ENCODE results near the gene VAT1L.

VAT1L gene

GRCh38 chr16:77782694-77783093 lies 5.7 kb upstream of the VAT1L start:
- DNase-seq (ENCODE audit: low spot score), result peak; percentile 28

- no peak for DNase-seq (ENCODE audit: low spot score)
These were observed 3.7 kb upstream of the VAT1L start for GRCh38 chr16:77784441-77785372.

GRCh38 chr16:77785373-77785764 lies 3.0 kb upstream of the VAT1L start:
- DNase-seq (ENCODE audit: low spot score), result no peak

GRCh38 chr16:77786186-77786847 lies 2.0 kb upstream of the VAT1L start:
- DNase-seq (ENCODE audit: low spot score), result no peak

GRCh38 chr16:77787452-77787851 lies 912 bp upstream of the VAT1L start:
- no peak for DNase-seq (ENCODE audit: low spot score)

- no peak for DNase-seq (ENCODE audit: low spot score)
These were observed 983 bp downstream of the VAT1L start for GRCh38 chr16:77789085-77790008.

- DNase-seq (ENCODE audit: low spot score), result no peak
These were observed 1.6 kb downstream of the VAT1L start for GRCh38 chr16:77790009-77790372.

GRCh38 chr16:77790912-77791311 lies 2.5 kb downstream of the VAT1L start:
- no peak for DNase-seq (ENCODE audit: low spot score)

- no peak for DNase-seq (ENCODE audit: low spot score)
These were observed 5.1 kb downstream of the VAT1L start for GRCh38 chr16:77793417-77793816.

GRCh38 chr16:77794586-77794985 lies 6.2 kb downstream of the VAT1L start:
- DNase-seq (ENCODE audit: low spot score), result peak; percentile 60

- no peak for DNase-seq (ENCODE audit: low spot score)
These were observed 13.5 kb downstream of the VAT1L start for GRCh38 chr16:77801817-77802216.

GRCh38 chr16:77805398-77805797 lies 17.0 kb downstream of the VAT1L start:
- DNase-seq (ENCODE audit: low spot score), result no peak

- no peak for DNase-seq (ENCODE audit: low spot score)
These were observed 18.7 kb downstream of the VAT1L start for GRCh38 chr16:77807021-77807420.

GRCh38 chr16:77812856-77813500 lies 24.6 kb downstream of the VAT1L start:
- no peak for DNase-seq (ENCODE audit: low spot score)

GRCh38 chr16:77816293-77816692 lies 27.9 kb downstream of the VAT1L start:
- no peak for DNase-seq (ENCODE audit: low spot score)

GRCh38 chr16:77820340-77820739 lies 32.0 kb downstream of the VAT1L start:
- DNase-seq (ENCODE audit: low spot score), result no peak

- no peak for DNase-seq (ENCODE audit: low spot score)
These were observed 34.3 kb downstream of the VAT1L start for GRCh38 chr16:77822661-77823060.

- DNase-seq (ENCODE audit: low spot score), result no peak
These were observed 34.7 kb downstream of the VAT1L start for GRCh38 chr16:77823067-77823466.

- no peak for DNase-seq (ENCODE audit: low spot score)
These were observed 36.8 kb downstream of the VAT1L start for GRCh38 chr16:77825196-77825595.

- no peak for DNase-seq (ENCODE audit: low spot score)
These were observed 38.7 kb downstream of the VAT1L start for GRCh38 chr16:77827032-77827431.

- peak; percentile 24 for DNase-seq (ENCODE audit: low spot score)
These were observed 45.7 kb downstream of the VAT1L start for GRCh38 chr16:77833921-77834634.

Measured in AG08396 (cell line).